ENCODE data around the gene FSTL4. TPM values are rescaled to one million over a fixed set of nuclear protein-coding genes. Genes with fewer than 3 reads are reported as not detected.

The FSTL4 gene
- total and polyA plus RNA-seq, 2 experiments from 2014 or later, result 1.4 to 2.8 TPM

- no peak for DNase-seq (ENCODE audit: low spot score)
- Histone ChIP-seq H3K4me3 (no peak overlapping the region), H3K36me3 (ENCODE audit: insufficient read depth) (no peaks in the 10 kb centered on the region), H3K79me2 (replicated peaks; ENCODE audit: insufficient read depth) (no peaks in the 10 kb centered on the region), H3K4me2 (no peak overlapping the region), H3K27ac (ENCODE audit: low read depth) (no peak overlapping the region), H3K9me2 (ENCODE audit: insufficient read depth) (0 out of 2 replicates have a peak, but pooled peaks cover 4% of the 10 kb centered on the region), H3F3A (replicated peaks; ENCODE audit: low read depth) (no peaks in the 10 kb centered on the region), H3K27me3 (ENCODE audit: insufficient read depth) (no peaks in the 10 kb centered on the region), H3K4me1 (ENCODE audit: insufficient read depth) (no peaks in the 10 kb centered on the region), H4K20me1 (replicated peaks; ENCODE audit: insufficient read depth) (no peaks in the 10 kb centered on the region), H2AFZ (no peak overlapping the region)
- Mint-ChIP-seq H3K9me3 (no peaks in the 10 kb centered on the region; the same call in 2 of the 3 replicates), H3K4me3 (no peak overlapping the region), H3K27me3 (ENCODE audit: insufficient read depth, low read depth, poor library complexity) (peaks cover 9% of the 10 kb centered on the region), H3K4me1 (peaks cover 5% of the 10 kb centered on the region), H3K36me3 (ENCODE audit: low read depth) (no peaks in the 10 kb centered on the region), H3K27ac (no peak overlapping the region)
- ATAC-seq, result no peak
- no peak for TF ChIP-seq NANOG (IDR thresholded peaks at IDR 0.05; ENCODE audit: borderline replicate concordance)
- TF ChIP-seq JUNB (IDR thresholded peaks at IDR 0.05; ENCODE audit: unreplicated experiment), result no peak
- TF ChIP-seq ETS1 (IDR thresholded peaks at IDR 0.05), result no peak
- TF ChIP-seq CREB1 (CRISPR knock-in tag; IDR thresholded peaks at IDR 0.05; ENCODE audit: low read depth), result no peak
- no peak for TF ChIP-seq EZH2 (IDR thresholded peaks at IDR 0.05; ENCODE audit: low read depth, unreplicated experiment)
- no peak for TF ChIP-seq ZNF331 (CRISPR knock-in tag; IDR thresholded peaks at IDR 0.05; ENCODE audit: low read depth)
- no peak for TF ChIP-seq EZH2phosphoT487 (IDR thresholded peaks at IDR 0.05; ENCODE audit: unreplicated experiment)
- TF ChIP-seq POLR2AphosphoS5 (IDR thresholded peaks at IDR 0.05; ENCODE audit: low read depth), result no peak
- no peak for TF ChIP-seq REST (IDR thresholded peaks at IDR 0.05; ENCODE audit: unreplicated experiment)
- TF ChIP-seq STAT1 (IDR thresholded peaks at IDR 0.05; ENCODE audit: unreplicated experiment), result no peak
- no peak for TF ChIP-seq ZNF114 (CRISPR knock-in tag; IDR thresholded peaks at IDR 0.05)
- no peak for TF ChIP-seq ZNF462 (CRISPR knock-in tag; IDR thresholded peaks at IDR 0.05)
- TF ChIP-seq CTCF (conservative IDR thresholded peaks at IDR 0.05; ENCODE audit: low read depth in 2 of 2), result no peak
These were observed 22.7 kb upstream of the FSTL4 start for GRCh38 chr5:133635051-133635450.
